K562 (cell line): Measurements from ENCODE around the gene HOXB7. TPM values are rescaled to one million over a fixed set of nuclear protein-coding genes. Genes with fewer than 3 reads are reported as not detected.
A peak's percentile ranks its signal among the peaks of the same experiment; 100 is the strongest.

Experiments
- CCNT2 ChIP-seq: IDR thresholded peaks from 2 replicates; pipeline ENCODE4 v1.6.1; 2011; ENCODE audit warnings: borderline replicate concordance, low read depth, mild to moderate bottlenecking, moderate library complexity, mixed read lengths, low read length; ENCODE audit not compliant: insufficient read length; ENCODE audit errors: extremely low read depth
- DPF2 ChIP-seq: fragments of 450-650 bp; IDR thresholded peaks from 2 replicates; pipeline ENCODE4 v1.6.1; 2016
- HNRNPUL1 ChIP-seq: fragments of 200-400 bp; formaldehyde crosslinking; IDR thresholded peaks from 2 replicates; pipeline ENCODE4 v1.6.1; 2017; ENCODE audit warnings: low read length
- LEF1 ChIP-seq: fragments of 450-650 bp; IDR thresholded peaks from 2 replicates; pipeline ENCODE4 v1.6.1; 2016; ENCODE audit warnings: mild to moderate bottlenecking
- MEIS2 ChIP-seq: fragments of 450-650 bp; IDR thresholded peaks from 2 replicates; pipeline ENCODE4 v1.6.1; 2014; ENCODE audit warnings: mild to moderate bottlenecking; ENCODE audit not compliant: partially characterized antibody
- NR2F6 ChIP-seq: fragments of 450-650 bp; formaldehyde crosslinking; IDR thresholded peaks from 2 replicates; pipeline ENCODE4 v1.4.0; 2020; ENCODE audit warnings: mild to moderate bottlenecking
- NR4A1 ChIP-seq, 2 experiments: fragments of 250-450 bp in 1 of 2; fragments of 450-650 bp in 1 of 2; sonication (Bioruptor Pico) in 1 of 2; IDR thresholded peaks; 2 replicates each; pipeline versions ENCODE4 v1.4.0 to v1.6.1; 2016 to 2020; ENCODE audit warnings: mild to moderate bottlenecking in 2 of 2, missing compliant biosample characterization in 1 of 2, missing genetic modification characterization in 1 of 2, moderate library complexity in 1 of 2
- PCBP2 ChIP-seq: fragments of 200-400 bp; formaldehyde crosslinking; IDR thresholded peaks from 2 replicates; pipeline ENCODE4 v1.6.1; 2018; ENCODE audit warnings: low read length, low read depth, mild to moderate bottlenecking, moderate library complexity; ENCODE audit not compliant: poor library complexity, severe bottlenecking
- RAD21 ChIP-seq, 2 experiments: fragments of 250-450 bp in 1 of 2; fragments of 450-650 bp in 1 of 2; sonication (Bioruptor Pico) in 1 of 2; formaldehyde crosslinking in 1 of 2; IDR thresholded peaks in 1 of 2; conservative IDR thresholded peaks in 1 of 2; 2 replicates each; pipeline versions ENCODE4 v1.4.0 to v1.8.0; 2020 to 2022; ENCODE audit warnings: mild to moderate bottlenecking in 2 of 2, moderate library complexity in 1 of 2
- RBFOX2 ChIP-seq: fragments of 200-400 bp; formaldehyde crosslinking; IDR thresholded peaks from 2 replicates; pipeline ENCODE4 v1.6.1; 2017; ENCODE audit warnings: low read depth, mild to moderate bottlenecking, low read length, moderate library complexity
- RHOXF2B ChIP-seq: fragments of 250-450 bp; sonication (Bioruptor Pico); conservative IDR thresholded peaks from 2 replicates; pipeline ENCODE4 v1.5.1; 2021
- XRCC4 ChIP-seq: IDR thresholded peaks from one replicate; pipeline ENCODE4 v1.6.1; 2011; ENCODE audit not compliant: insufficient read depth, insufficient read length; ENCODE audit errors: extremely low read depth
- ZNF184 ChIP-seq: sonication (generic); formaldehyde crosslinking; IDR thresholded peaks from 2 replicates; pipeline ENCODE4 v1.5.0; 2020; ENCODE audit warnings: missing genetic modification reagents
- polyA plus RNA-seq, 8 experiments: library from polyadenylated mRNA; depleted of rRNA in 4 of 8; stranded (reverse) in 5 of 8; unstranded in 3 of 8; fragments of >200 nt; fragmentation: Nextera tagmentation in 2 of 8; fragmentation: Illumina TruSeq in 1 of 8; extraction: Ambion mirVana in 2 of 8; extraction: Trizol in 1 of 8; gene quantifications; 2 replicates each; pipeline versions ENCODE4 v1.2.1 to v1.2.3, GENCODE V29; 2011 to 2014; ENCODE audit warnings: inconsistent platforms in 1 of 8, missing spikeins in 1 of 8
- total RNA-seq, 7 experiments: library from RNA; depleted of rRNA in 6 of 7; stranded (reverse); fragments of >200 nt in 6 of 7; fragmentation: Illumina TruSeq in 2 of 7; extraction: Trizol in 2 of 7; gene quantifications; 2 replicates each; pipeline versions ENCODE4 v1.2.1 to v1.2.3, GENCODE V29; 2011 to 2021; ENCODE audit warnings: low replicate concordance in 1 of 7
- TF ChIP-seq, protein P1 (sequence below): sonication (generic); formaldehyde crosslinking; IDR thresholded peaks from 2 replicates; pipeline ENCODE4 v1.8.1; 2023; ENCODE audit warnings: missing genetic modification reagents, mild to moderate bottlenecking, borderline replicate concordance
- TF ChIP-seq, protein P2 (sequence below): fragments of 200-800 bp; sonication (Bioruptor generic); IDR thresholded peaks from 2 replicates; pipeline ENCODE4 v1.6.1; 2016; ENCODE audit warnings: missing genetic modification characterization, missing compliant biosample characterization

Gene HOXB7
- total and polyA plus RNA-seq, 9 of the 15 experiments (the other 6 are each of a cell fraction or from before 2014, with no cell fraction given), result 5.5 to 16.7 (median 8.3) TPM

DNA sequence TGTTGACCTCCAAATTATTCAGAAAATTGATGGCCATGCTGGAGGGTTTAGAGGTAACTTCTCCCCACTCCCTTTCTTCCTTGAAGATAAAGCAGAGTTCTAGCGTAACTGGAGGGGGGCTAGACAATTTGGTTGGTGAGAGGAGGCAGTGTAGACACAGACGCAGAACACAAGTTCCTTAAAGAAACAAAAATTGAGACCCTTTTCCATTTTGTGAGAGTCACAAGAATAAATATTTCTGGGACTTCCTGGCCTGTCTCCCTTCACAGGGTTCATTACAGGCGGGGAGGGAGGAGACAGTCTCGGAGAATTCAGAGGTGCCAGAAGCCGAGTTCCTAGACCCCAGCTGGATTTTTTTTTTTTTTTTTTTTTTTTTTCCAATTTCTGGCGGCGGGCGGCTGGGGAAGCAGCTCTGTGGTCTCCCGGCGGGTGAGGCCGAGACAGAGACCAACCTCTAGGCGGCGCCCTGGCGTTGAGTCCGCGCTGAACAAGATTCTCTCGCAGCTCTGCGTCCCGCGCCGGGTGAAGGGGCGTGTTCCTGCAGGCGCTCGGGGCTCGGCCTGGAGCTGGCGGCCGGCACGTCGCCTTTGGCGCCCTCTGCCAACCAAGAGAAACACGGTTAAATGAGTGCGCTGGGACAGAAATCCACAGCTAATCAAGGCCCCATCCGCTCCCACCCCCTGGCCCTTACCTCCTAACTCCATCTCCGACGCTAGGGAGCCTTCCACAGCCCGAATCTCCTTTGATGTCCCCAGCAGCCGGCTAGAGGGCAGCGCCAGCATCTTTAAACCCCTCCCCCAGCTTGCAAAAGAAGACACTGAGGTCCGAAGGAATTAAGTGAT, 25.6 kb upstream of the HOXB7 start (continued):
- TF ChIP-seq DPF2 (no peak), XRCC4 (no peak), LEF1 (peak; percentile 57), CCNT2 (peak; percentile 67), RBFOX2 (peak; percentile 68), ZNF184 (CRISPR knock-in tag) (no peak), RHOXF2B (CRISPR knock-in tag) (no peak), HNRNPUL1 (no peak), RAD21 (CRISPR knock-in tag; conservative IDR thresholded peaks at IDR 0.05 in 1 of 2, IDR thresholded peaks at IDR 0.05 in 1 of 2) (peak in 1 of 2 experiments; percentile 49; a peak in 3 of 4 replicates), PCBP2 (no peak), MEIS2 (no peak), NR4A1 (CRISPR knock-in tag; IDR thresholded peaks at IDR 0.05) (no peak), NR4A1 (tag; IDR thresholded peaks at IDR 0.05) (no peak), NR2F6 (CRISPR knock-in tag) (no peak)
- TF ChIP-seq, protein P1, sequence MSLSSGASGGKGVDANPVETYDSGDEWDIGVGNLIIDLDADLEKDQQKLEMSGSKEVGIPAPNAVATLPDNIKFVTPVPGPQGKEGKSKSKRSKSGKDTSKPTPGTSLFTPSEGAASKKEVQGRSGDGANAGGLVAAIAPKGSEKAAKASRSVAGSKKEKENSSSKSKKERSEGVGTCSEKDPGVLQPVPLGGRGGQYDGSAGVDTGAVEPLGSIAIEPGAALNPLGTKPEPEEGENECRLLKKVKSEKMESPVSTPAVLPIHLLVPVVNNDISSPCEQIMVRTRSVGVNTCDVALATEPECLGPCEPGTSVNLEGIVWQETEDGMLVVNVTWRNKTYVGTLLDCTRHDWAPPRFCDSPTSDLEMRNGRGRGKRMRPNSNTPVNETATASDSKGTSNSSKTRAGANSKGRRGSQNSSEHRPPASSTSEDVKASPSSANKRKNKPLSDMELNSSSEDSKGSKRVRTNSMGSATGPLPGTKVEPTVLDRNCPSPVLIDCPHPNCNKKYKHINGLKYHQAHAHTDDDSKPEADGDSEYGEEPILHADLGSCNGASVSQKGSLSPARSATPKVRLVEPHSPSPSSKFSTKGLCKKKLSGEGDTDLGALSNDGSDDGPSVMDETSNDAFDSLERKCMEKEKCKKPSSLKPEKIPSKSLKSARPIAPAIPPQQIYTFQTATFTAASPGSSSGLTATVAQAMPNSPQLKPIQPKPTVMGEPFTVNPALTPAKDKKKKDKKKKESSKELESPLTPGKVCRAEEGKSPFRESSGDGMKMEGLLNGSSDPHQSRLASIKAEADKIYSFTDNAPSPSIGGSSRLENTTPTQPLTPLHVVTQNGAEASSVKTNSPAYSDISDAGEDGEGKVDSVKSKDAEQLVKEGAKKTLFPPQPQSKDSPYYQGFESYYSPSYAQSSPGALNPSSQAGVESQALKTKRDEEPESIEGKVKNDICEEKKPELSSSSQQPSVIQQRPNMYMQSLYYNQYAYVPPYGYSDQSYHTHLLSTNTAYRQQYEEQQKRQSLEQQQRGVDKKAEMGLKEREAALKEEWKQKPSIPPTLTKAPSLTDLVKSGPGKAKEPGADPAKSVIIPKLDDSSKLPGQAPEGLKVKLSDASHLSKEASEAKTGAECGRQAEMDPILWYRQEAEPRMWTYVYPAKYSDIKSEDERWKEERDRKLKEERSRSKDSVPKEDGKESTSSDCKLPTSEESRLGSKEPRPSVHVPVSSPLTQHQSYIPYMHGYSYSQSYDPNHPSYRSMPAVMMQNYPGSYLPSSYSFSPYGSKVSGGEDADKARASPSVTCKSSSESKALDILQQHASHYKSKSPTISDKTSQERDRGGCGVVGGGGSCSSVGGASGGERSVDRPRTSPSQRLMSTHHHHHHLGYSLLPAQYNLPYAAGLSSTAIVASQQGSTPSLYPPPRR (CRISPR knock-in tag), result no peak
- TF ChIP-seq, protein P2, sequence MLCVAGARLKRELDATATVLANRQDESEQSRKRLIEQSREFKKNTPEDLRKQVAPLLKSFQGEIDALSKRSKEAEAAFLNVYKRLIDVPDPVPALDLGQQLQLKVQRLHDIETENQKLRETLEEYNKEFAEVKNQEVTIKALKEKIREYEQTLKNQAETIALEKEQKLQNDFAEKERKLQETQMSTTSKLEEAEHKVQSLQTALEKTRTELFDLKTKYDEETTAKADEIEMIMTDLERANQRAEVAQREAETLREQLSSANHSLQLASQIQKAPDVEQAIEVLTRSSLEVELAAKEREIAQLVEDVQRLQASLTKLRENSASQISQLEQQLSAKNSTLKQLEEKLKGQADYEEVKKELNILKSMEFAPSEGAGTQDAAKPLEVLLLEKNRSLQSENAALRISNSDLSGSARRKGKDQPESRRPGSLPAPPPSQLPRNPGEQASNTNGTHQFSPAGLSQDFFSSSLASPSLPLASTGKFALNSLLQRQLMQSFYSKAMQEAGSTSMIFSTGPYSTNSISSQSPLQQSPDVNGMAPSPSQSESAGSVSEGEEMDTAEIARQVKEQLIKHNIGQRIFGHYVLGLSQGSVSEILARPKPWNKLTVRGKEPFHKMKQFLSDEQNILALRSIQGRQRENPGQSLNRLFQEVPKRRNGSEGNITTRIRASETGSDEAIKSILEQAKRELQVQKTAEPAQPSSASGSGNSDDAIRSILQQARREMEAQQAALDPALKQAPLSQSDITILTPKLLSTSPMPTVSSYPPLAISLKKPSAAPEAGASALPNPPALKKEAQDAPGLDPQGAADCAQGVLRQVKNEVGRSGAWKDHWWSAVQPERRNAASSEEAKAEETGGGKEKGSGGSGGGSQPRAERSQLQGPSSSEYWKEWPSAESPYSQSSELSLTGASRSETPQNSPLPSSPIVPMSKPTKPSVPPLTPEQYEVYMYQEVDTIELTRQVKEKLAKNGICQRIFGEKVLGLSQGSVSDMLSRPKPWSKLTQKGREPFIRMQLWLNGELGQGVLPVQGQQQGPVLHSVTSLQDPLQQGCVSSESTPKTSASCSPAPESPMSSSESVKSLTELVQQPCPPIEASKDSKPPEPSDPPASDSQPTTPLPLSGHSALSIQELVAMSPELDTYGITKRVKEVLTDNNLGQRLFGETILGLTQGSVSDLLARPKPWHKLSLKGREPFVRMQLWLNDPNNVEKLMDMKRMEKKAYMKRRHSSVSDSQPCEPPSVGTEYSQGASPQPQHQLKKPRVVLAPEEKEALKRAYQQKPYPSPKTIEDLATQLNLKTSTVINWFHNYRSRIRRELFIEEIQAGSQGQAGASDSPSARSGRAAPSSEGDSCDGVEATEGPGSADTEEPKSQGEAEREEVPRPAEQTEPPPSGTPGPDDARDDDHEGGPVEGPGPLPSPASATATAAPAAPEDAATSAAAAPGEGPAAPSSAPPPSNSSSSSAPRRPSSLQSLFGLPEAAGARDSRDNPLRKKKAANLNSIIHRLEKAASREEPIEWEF (CRISPR knock-in tag), result no peak
